Measurements from ENCODE around the gene VAC14.

VAC14 gene

DNA sequence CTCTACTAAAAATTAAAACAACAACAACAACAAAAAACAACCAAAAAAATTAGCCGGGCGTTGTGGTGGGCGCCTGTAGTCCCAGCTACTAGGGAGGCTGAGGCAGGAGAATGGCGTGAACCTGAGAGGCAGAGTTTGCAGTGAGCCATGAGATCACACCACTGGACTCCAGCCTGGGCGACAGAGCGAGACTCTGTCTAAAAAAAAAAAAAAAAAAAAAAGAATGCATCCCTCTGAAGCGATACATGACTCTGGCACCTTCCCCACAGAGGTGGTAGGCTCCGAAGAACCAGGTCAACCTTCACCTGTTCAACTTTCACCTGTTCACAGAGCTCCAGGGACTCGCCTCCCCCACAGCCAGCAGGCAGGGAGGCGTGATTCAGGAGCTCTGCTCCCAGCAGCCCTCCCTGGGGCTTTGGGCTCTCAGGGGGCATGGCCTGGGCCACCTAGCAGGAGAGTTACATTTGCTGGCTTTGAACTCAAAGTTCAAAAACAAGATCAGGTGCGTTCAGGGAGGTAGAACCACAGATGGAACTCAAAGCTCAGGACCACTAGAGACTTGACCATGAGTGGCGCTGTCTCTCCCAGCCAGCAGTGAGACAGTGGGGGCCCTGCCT lies 5.6 kb downstream of the VAC14 start:
- intact Hi-C loops (cut with micrococcal nuclease) = no loop called here
- no peaks in the 10 kb centered on the region for H3K27me3 Mint-ChIP-seq
- no peak overlapping the region for H3K27ac Mint-ChIP-seq
- H3K36me3 Mint-ChIP-seq (ENCODE audit: low read depth) = peaks cover 65% of the 10 kb centered on the region
- peaks cover 74% of the 10 kb centered on the region for H3K4me1 Mint-ChIP-seq (ENCODE audit: low read depth)
- H3K9me3 Mint-ChIP-seq = no peaks in the 10 kb centered on the region
- no peak overlapping the region for H3K4me3 Mint-ChIP-seq

DNA sequence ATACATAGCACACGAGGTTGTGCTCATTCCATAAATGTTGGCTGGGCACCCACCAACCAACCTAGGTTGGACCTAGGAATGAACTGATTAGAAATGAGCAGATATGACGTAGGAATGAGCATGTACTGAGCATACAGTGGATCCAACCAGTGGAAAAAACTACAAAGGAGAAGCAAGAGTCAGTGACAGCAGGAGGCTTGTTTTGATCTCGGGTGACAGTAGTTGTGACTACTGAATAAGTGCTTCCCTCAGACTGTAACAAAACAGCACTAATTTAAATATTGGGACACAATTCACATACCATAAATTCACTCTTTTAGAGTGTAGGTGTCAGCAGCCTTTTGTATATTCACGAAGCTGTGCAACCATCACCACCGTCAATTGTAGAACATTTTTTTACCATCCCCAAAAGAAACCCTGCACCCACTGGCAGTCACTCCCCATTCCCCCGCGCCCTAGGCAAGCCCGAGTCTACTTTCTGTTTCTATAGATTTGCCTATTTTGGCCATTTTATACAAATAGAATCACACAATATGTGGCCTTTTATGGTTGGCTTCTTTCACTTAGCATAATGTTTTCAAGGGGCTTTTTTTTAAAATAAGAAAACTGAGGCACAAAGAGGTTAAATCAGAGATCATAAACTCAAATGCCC lies 7.0 kb downstream of the VAC14 start:
- H3K27ac Mint-ChIP-seq = no peak overlapping the region
- no peak overlapping the region for H3K4me3 Mint-ChIP-seq
- H3K27me3 Mint-ChIP-seq = no peaks in the 10 kb centered on the region
- H3K9me3 Mint-ChIP-seq = no peaks in the 10 kb centered on the region
- peaks cover 76% of the 10 kb centered on the region for H3K4me1 Mint-ChIP-seq (ENCODE audit: low read depth)
- peaks cover 70% of the 10 kb centered on the region for H3K36me3 Mint-ChIP-seq (ENCODE audit: low read depth)
- intact Hi-C loops (cut with micrococcal nuclease) = no loop called here

DNA sequence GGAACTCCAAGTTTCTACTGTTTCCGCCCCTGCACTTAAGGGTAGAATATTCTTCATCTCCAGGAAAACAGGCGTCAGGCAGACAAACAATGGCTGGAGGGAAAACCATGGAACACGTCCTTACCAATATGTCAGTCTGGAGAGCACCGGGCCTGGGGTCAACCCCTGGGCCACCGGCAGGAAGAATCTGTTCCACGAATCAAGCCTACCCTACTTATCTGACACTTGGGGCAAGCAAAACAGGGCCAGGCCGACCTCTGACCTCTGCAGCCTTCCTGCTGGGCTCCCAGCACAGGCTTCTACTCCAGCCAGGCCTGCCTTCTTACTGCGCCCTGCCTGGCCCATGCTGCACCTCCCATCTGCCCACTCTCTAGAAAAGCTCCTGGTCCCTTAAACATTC lies 10.1 kb downstream of the VAC14 start:
- intact Hi-C loops (cut with micrococcal nuclease) = no loop called here
- H3K36me3 Mint-ChIP-seq (ENCODE audit: low read depth) = peaks cover 74% of the 10 kb centered on the region
- H3K4me3 Mint-ChIP-seq = no peak overlapping the region
- H3K4me1 Mint-ChIP-seq (ENCODE audit: low read depth) = peaks cover 82% of the 10 kb centered on the region
- H3K27ac Mint-ChIP-seq = no peak overlapping the region
- H3K9me3 Mint-ChIP-seq = no peaks in the 10 kb centered on the region
- no peaks in the 10 kb centered on the region for H3K27me3 Mint-ChIP-seq

DNA sequence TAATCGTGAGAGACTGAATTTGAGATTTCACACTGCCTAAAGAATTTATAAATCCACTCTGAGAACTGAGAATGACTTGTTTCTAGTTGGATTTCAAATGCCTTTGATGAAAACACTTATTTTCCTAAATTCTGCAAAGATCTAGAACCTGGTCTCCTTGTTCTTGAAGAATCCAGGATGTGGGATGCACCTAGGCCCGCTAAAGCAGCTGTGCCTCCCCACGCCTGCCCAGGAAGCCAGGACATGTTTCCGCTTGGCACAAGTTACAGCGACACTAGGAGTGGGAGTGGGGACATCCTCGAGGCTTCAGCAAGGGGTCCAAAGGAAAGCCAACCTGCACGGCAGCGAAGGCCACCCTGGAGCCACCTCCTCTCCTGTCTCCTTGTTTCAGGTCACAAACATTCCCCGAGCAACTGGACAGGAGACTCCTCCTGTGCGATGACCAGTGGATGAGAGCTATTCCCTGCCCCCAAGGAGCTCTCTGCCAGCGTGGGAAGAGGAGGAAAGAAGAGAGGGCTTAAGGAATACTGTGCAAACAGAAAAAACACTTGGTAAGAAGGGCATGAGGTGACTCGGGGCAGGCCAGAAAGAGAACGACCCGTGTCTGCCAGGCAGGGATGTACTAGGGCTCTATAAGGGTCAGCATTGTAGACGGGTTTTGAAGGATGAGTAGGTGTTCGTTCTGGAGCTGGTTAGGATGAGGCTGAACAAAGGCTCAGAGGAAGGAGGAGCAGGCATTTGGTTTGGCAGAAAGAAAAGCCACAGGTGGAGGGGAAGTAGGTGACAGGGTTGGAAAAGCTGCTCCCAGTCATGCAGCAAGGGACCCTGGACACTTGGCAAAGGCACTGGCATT lies 11.1 kb downstream of the VAC14 start:
- Mint-ChIP-seq H3K27ac (peak overlapping the region; percentile 1), H3K9me3 (no peaks in the 10 kb centered on the region), H3K4me3 (no peak overlapping the region), H3K36me3 (ENCODE audit: low read depth) (peaks cover 82% of the 10 kb centered on the region), H3K27me3 (no peaks in the 10 kb centered on the region), H3K4me1 (ENCODE audit: low read depth) (peaks cover 92% of the 10 kb centered on the region)
- intact Hi-C loops (cut with micrococcal nuclease) = no loop called here

DNA sequence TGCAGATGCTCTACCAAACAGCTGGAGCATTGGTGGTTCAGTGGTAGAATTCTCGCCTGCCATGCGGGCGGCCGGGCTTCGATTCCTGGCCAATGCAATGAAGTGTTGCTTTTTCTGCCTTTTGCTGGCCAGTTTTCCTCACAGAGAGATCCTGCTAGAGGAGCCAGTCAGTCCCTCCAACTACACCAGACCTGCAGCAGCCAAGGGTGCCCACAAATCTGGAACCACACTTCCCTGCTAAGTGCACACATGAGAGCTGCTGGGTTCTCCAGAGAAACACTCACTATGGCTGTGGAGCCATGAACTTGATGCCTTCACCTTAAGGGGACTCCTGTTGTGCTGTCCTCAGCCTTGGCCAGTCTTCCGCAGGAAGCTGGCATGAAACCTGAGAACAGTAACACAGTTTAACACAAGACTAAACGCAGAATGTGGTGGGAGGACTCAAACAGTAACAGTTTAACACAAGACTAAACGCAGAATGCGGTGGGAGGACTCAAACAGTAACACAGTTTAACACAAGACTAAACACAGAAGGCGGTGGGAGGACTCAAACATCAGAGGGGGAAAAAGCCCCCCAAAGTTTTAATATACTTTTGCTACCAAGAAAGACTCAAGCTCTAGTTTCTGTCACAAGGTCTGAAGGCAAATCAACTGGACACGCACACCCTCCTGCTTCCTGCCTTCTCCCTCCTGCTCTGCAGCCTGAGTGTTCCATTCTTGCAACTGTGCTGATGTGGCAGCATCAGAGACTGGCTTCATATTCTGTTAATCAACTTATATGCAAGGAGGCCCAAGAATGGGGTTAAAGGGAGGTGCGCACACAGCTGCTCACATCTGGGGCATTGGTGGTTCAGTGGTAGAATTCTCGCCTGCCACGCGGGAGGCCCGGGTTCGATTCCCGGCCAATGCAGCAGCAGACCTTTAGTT lies 12.0 kb downstream of the VAC14 start:
- H3K9me3 Mint-ChIP-seq = no peaks in the 10 kb centered on the region
- no peaks in the 10 kb centered on the region for H3K27me3 Mint-ChIP-seq
- H3K4me1 Mint-ChIP-seq (ENCODE audit: low read depth) = peaks cover 97% of the 10 kb centered on the region
- H3K36me3 Mint-ChIP-seq (ENCODE audit: low read depth) = peaks cover 91% of the 10 kb centered on the region
- intact Hi-C loops (cut with micrococcal nuclease) = no loop called here
- H3K4me3 Mint-ChIP-seq = no peak overlapping the region
- H3K27ac Mint-ChIP-seq = peak overlapping the region; percentile 1

DNA sequence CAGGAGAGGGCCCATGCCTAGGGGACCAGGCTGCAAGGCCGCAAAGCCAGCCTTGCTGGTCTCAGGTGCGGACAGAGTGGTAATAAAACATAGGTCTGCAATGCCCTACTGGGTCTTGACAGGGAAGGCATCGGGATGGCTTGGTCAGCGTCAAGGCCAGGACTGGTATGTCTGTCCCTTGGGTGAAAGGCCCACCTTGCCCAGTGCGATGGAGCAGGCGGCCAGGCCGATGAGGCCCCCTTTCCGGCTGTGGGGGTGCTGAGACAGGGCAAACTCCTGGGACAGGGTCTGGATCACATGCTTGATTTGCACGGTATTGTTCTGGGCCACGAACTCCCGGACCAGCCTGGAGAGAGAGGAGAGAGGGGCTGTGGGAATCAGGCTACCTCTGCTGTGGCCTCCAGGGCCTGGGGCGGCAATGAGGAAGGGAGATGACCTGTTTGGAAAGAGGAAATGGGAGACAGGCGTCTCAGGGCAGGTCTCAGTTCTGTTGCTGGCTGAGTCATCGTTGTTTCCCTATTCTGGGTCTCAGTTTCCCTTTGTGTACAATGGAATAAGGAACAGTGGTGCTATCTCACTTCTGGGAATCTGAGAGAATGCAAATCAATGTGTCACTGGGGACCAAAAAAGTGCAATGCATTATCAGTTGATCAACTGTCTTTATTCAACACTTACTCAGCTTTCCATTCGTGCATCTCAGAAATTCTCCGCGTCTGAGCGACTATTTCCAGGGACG lies 14.8 kb downstream of the VAC14 start:
- Mint-ChIP-seq H3K27me3 (no peaks in the 10 kb centered on the region), H3K4me1 (ENCODE audit: low read depth) (peaks cover 72% of the 10 kb centered on the region), H3K36me3 (ENCODE audit: low read depth) (peaks cover 100% of the 10 kb centered on the region), H3K4me3 (peak overlapping the region; percentile 17), H3K27ac (peak overlapping the region; percentile 81), H3K9me3 (peaks cover 16% of the 10 kb centered on the region)
- intact Hi-C loops (cut with micrococcal nuclease) = no loop called here

DNA sequence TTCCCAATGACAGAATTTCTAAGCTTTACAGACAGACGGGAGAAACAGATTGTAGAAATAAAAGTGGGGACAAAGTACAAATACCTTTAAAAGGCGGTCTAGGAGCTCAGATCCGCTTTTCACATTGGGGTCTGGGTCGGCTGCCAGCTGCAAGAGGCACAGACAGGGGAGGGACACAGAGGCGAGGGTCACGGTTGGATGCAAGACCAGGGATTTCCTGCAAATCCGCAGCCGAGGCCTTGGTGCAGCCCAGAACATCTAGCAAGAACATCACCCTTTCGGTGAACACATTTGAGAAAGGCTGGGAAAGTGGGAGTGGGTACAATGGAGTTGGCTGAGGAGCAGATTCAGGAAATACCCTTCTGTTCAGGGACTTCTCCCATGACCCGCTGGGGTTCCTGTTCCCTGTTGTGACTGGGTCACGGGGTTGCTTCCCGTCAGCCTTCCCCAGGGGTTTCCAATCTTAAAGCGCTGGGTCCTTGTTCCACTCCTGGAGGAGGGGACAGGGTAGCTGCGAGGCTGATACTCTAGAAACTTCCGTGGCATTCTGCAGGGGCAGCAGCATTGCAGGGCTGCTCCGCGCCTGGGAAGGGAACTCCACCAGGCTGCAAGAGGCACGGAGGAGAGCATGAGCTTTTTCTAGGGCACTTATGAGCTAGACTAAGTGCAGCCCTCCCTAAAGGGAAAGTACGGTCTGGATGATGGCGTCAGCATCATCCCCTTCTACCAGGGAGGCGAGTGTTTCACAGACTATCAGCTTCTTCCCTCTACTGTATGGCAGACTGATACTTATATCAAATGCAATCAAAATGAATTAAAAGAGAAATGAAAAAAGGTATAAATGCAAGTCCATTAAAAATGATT lies 16.0 kb downstream of the VAC14 start:
- H3K36me3 Mint-ChIP-seq (ENCODE audit: low read depth) = peaks cover 100% of the 10 kb centered on the region
- H3K9me3 Mint-ChIP-seq = peaks cover 18% of the 10 kb centered on the region
- H3K4me3 Mint-ChIP-seq = peak overlapping the region; percentile 7
- no peaks in the 10 kb centered on the region for H3K27me3 Mint-ChIP-seq
- intact Hi-C loops (cut with micrococcal nuclease) = no loop called here
- peaks cover 60% of the 10 kb centered on the region for H3K4me1 Mint-ChIP-seq (ENCODE audit: low read depth)
- peak overlapping the region; percentile 81 for H3K27ac Mint-ChIP-seq

DNA sequence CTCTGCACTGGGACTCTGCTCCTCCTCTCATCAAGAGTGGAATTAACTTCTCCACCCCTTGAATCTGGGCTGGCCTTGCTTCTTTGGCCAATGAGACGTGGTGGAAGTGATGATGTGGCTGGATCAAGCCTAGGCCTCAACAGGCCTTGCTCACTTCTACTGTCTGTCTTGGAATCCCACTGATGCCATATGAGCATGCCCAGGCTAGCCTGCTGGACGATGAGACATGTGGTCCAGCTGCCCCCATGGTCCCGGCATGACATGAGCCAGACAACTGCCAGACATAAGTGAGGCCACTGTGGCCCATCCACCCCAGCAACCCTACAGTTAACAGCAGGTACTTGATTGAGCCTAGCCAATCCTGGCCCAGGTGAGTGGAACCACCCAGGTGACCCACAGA lies 18.7 kb downstream of the VAC14 start:
- no peak overlapping the region for H3K27ac Mint-ChIP-seq

DNA sequence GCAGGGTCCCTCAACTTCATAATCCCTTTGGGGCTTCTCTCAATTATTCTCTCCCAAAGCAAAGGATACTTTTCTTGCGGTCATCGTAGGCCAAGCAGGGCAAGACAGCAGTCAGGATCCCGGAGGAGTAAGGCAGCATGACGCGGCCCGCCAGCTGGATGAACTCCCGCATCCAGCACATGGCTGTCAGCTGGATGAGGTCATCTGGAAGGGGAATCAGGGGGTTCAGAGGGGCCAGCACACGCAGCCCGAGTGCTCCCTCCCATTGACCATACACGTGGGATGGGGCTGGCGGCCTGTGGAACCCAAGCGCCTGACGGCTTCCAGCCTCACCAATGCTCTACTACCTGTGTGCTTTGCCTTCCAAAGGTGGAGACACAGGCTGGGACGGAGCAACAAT lies 19.2 kb downstream of the VAC14 start:
- H3K4me1 Mint-ChIP-seq (ENCODE audit: low read depth) = peaks cover 29% of the 10 kb centered on the region
- intact Hi-C loops (cut with micrococcal nuclease) = no loop called here
- no peak overlapping the region for H3K4me3 Mint-ChIP-seq
- H3K36me3 Mint-ChIP-seq (ENCODE audit: low read depth) = peaks cover 100% of the 10 kb centered on the region
- H3K27ac Mint-ChIP-seq = no peak overlapping the region
- peaks cover 18% of the 10 kb centered on the region for H3K9me3 Mint-ChIP-seq
- no peaks in the 10 kb centered on the region for H3K27me3 Mint-ChIP-seq

More for the DNA sequence above, 18.7 kb downstream of the VAC14 start:
- Mint-ChIP-seq H3K9me3 (peaks cover 18% of the 10 kb centered on the region), H3K4me3 (no peak overlapping the region), H3K4me1 (ENCODE audit: low read depth) (peaks cover 33% of the 10 kb centered on the region), H3K36me3 (ENCODE audit: low read depth) (peaks cover 100% of the 10 kb centered on the region), H3K27me3 (no peaks in the 10 kb centered on the region)
- intact Hi-C loops (cut with micrococcal nuclease) = no loop called here

DNA sequence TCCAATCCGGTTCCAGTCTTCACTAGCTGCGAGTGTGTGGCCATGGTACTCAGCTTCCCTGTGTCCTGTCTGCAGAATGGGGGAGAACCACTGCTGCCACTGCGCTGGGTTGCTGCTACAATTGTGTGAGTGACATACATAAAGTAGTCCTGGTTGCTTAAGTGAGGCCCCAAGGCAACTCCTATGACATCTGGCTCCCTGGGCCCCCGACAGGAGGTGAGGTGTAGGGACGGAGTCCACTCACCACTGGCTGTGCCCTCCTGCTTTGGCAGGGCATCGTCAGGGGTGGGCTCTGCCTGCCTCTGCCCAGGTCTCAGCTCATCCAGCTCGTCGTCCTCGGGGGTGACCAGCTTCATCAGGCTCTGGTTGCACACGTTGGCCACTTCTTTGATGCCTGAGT lies 20.4 kb downstream of the VAC14 start:
- peaks cover 16% of the 10 kb centered on the region for H3K4me1 Mint-ChIP-seq (ENCODE audit: low read depth)
- peaks cover 100% of the 10 kb centered on the region for H3K36me3 Mint-ChIP-seq (ENCODE audit: low read depth)
- intact Hi-C loops (cut with micrococcal nuclease) = no loop called here
- no peak overlapping the region for H3K4me3 Mint-ChIP-seq
- no peaks in the 10 kb centered on the region for H3K27me3 Mint-ChIP-seq
- no peak overlapping the region for H3K27ac Mint-ChIP-seq
- peaks cover 18% of the 10 kb centered on the region for H3K9me3 Mint-ChIP-seq

DNA sequence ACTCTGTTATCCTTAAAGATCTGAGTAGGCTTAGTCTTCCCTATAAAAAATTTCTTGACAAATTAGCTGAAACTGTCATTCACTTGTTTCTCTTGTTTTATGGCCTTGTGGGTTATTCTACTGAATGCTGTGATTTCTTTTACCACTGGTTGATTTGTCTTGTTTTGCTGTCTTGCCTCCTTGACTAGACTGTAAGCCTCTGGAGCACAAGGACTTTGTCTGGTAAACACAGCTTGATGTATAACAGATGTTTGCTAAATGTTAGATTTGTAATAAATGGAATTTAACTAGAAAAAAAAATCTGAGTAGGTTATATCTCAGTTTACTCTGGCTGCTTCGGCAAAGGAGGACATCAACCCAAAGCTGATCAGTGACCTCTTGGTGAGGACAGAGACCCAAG lies 21.6 kb downstream of the VAC14 start:
- intact Hi-C loops (cut with micrococcal nuclease) = no loop called here
- peaks cover 100% of the 10 kb centered on the region for H3K36me3 Mint-ChIP-seq (ENCODE audit: low read depth)

DNA sequence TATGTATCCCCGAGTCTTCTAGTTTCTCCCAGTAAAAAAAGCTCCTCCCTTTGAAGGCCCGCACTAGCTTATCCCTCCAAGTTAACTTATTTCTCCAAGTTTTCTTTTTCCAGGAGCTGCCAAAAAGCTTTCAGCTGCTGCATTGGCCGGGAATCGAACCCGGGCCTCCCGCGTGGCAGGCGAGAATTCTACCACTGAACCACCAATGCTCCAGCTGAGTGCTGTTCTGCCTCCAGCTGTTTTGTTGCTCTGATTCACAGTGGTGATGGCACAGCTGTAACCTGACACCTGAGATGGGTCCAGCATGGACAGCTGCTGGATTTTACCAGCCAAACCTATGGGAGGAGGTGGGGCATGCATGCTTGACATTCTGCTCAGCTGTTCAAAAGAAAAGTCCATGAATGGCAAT lies 22.1 kb downstream of the VAC14 start:
- Mint-ChIP-seq H3K4me1 (ENCODE audit: low read depth) (no peaks in the 10 kb centered on the region), H3K27ac (no peak overlapping the region), H3K4me3 (no peak overlapping the region), H3K36me3 (ENCODE audit: low read depth) (peaks cover 100% of the 10 kb centered on the region), H3K27me3 (no peaks in the 10 kb centered on the region), H3K9me3 (peaks cover 18% of the 10 kb centered on the region)
- intact Hi-C loops (cut with micrococcal nuclease) = no loop called here

More for the DNA sequence above, 21.6 kb downstream of the VAC14 start:
- H3K9me3 Mint-ChIP-seq = peaks cover 18% of the 10 kb centered on the region
- no peak overlapping the region for H3K27ac Mint-ChIP-seq
- peaks cover 4% of the 10 kb centered on the region for H3K4me1 Mint-ChIP-seq (ENCODE audit: low read depth)
- no peak overlapping the region for H3K4me3 Mint-ChIP-seq
- H3K27me3 Mint-ChIP-seq = no peaks in the 10 kb centered on the region
